SK-N-SH (cell line): ENCODE data around the gene FRY. TPM values are rescaled to one million over a fixed set of nuclear protein-coding genes. Genes with fewer than 3 reads are reported as not detected.

Experiments
- CTCF ChIA-PET: fragments of 300-600, 350-600 bp; formaldehyde crosslinking; extraction: SDS; loops from one replicate; lab custom pipeline; 2021; lab: Yijun Ruan, JAX
- POLR2A ChIA-PET: fragments of 350-600 bp; sonication (Branson Sonifier 250); formaldehyde crosslinking; extraction: SDS; loops from one replicate; lab custom pipeline; 2020; ENCODE audit warnings: antibody characterized with exemption, inconsistent platforms; lab: Yijun Ruan, JAX
- DNase-seq: peaks from one replicate; pipeline ENCODE4 v3.0.0; 2012
- H2AFZ ChIP-seq: fragments of 200-600 bp; sonication (generic); 2 replicates; pipeline ENCODE4 v1.8.1; 2016; ENCODE audit warnings: antibody characterized with exemption, mild to moderate bottlenecking, low read depth
- H3F3A ChIP-seq: fragments of 200-600 bp; sonication (generic); replicated peaks from 2 replicates; pipeline ENCODE3; 2016; ENCODE audit warnings: antibody characterized with exemption, mild to moderate bottlenecking; ENCODE audit not compliant: insufficient read depth
- H3K27ac ChIP-seq, 2 experiments: fragments of 200-500 bp in 1 of 2; fragments of 200-600 bp in 1 of 2; sonication (Bioruptor generic) in 1 of 2; sonication (generic), shearing (Covaris generic) in 1 of 2; 2 replicates each; pipeline versions ENCODE4 v1.5.1 to v1.6.1; 2014 to 2016; ENCODE audit warnings: low read depth in 2 of 2, inconsistent platforms in 1 of 2, low read length in 1 of 2, mild to moderate bottlenecking in 1 of 2, mixed read lengths in 1 of 2
- H3K27me3 ChIP-seq: fragments of 200-600 bp; sonication (generic), shearing (Covaris generic); 2 replicates; pipeline ENCODE4 v1.6.1; 2016; ENCODE audit warnings: mixed run types; ENCODE audit not compliant: insufficient read depth
- H3K36me3 ChIP-seq, 2 experiments: fragments of 200-500 bp in 1 of 2; fragments of 200-600 bp in 1 of 2; sonication (Bioruptor generic) in 1 of 2; sonication (generic) in 1 of 2; replicated peaks in 1 of 2; 2 replicates each; pipeline versions ENCODE3 to v1.5.1; 2014 to 2016; ENCODE audit warnings: low read length in 1 of 2, mild to moderate bottlenecking in 1 of 2; ENCODE audit not compliant: insufficient read depth in 2 of 2, control insufficient read depth in 1 of 2
- H3K4me1 ChIP-seq, 2 experiments: fragments of 200-500 bp in 1 of 2; fragments of 200-600 bp in 1 of 2; sonication (Bioruptor generic) in 1 of 2; sonication (generic), shearing (Covaris generic) in 1 of 2; 2 replicates each; pipeline versions ENCODE4 v1.5.1 to v1.6.1; 2014 to 2016; ENCODE audit warnings: low read depth in 1 of 2, low read length in 1 of 2, mixed run types in 1 of 2; ENCODE audit not compliant: insufficient read depth in 2 of 2, control insufficient read depth in 1 of 2
- H3K4me2 ChIP-seq: fragments of 200-600 bp; sonication (generic), shearing (Covaris generic); 2 replicates; pipeline ENCODE4 v1.6.1; 2017; ENCODE audit warnings: mixed run types
- H3K4me3 ChIP-seq, 2 experiments: fragments of 200-500 bp in 1 of 2; fragments of 200-600 bp in 1 of 2; sonication (Bioruptor generic) in 1 of 2; sonication (generic), shearing (Covaris generic) in 1 of 2; 2 replicates each; pipeline versions ENCODE4 v1.5.1 to v1.8.1; 2014 to 2016; ENCODE audit warnings: low read depth in 2 of 2, inconsistent platforms in 1 of 2, low read length in 1 of 2, mild to moderate bottlenecking in 1 of 2, mixed read lengths in 1 of 2, moderate library complexity in 1 of 2
- H3K79me2 ChIP-seq: fragments of 200-600 bp; sonication (generic); 2 replicates; pipeline ENCODE4 v1.8.1; 2017; ENCODE audit warnings: mild to moderate bottlenecking; ENCODE audit not compliant: insufficient read depth
- H3K9ac ChIP-seq: fragments of 200-600 bp; sonication (generic); 2 replicates; pipeline ENCODE4 v1.6.1; 2017; ENCODE audit warnings: mixed run types
- H3K9me2 ChIP-seq: fragments of 200-600 bp; sonication (generic); 2 replicates; pipeline ENCODE4 v1.6.1; 2017; ENCODE audit warnings: mixed run types
- H3K9me3 ChIP-seq: fragments of 200-600 bp; sonication (generic); 2 replicates; pipeline ENCODE4 v1.6.1; 2017; ENCODE audit warnings: mixed run types, mild to moderate bottlenecking, moderate library complexity
- H4K20me1 ChIP-seq: fragments of 200-600 bp; sonication (generic); 2 replicates; pipeline ENCODE4 v1.6.1; 2017; ENCODE audit warnings: mild to moderate bottlenecking, mixed run types; ENCODE audit not compliant: insufficient read depth
- CHD2 ChIP-seq: fragments of 150-350 bp; IDR thresholded peaks from 2 replicates; pipeline ENCODE4 v1.6.1; 2018; ENCODE audit warnings: low read length; ENCODE audit not compliant: partially characterized antibody
- CTCF ChIP-seq: fragments of 200-600 bp; sonication (generic); IDR thresholded peaks from 2 replicates; pipeline ENCODE4 v1.6.1; 2017; ENCODE audit warnings: antibody characterized with exemption, mild to moderate bottlenecking, moderate library complexity
- ELF1 ChIP-seq: IDR thresholded peaks from 2 replicates; pipeline ENCODE4 v1.4.0; 2012
- EP300 ChIP-seq, 2 experiments: IDR thresholded peaks; 2 replicates each; pipeline versions ENCODE4 v1.4.0 to v1.6.1; 2012; ENCODE audit warnings: borderline replicate concordance in 1 of 2, low read depth in 1 of 2, low read length in 1 of 2
- EZH2phosphoT487 ChIP-seq: fragments of 200-600 bp; sonication (generic); IDR thresholded peaks from 2 replicates; pipeline ENCODE4 v1.6.1; 2017; ENCODE audit warnings: low read depth, mixed run types, mild to moderate bottlenecking, antibody characterized with exemption, moderate library complexity, borderline replicate concordance
- FOXJ3 ChIP-seq: sonication (generic); formaldehyde crosslinking; IDR thresholded peaks from 2 replicates; pipeline ENCODE4 v1.5.1; 2020; ENCODE audit warnings: mild to moderate bottlenecking, missing genetic modification reagents
- GATA2 ChIP-seq: sonication (generic); formaldehyde crosslinking; IDR thresholded peaks from 2 replicates; pipeline ENCODE4 v1.5.0; 2020; ENCODE audit warnings: mild to moderate bottlenecking, missing genetic modification reagents
- JUND ChIP-seq: IDR thresholded peaks from 2 replicates; pipeline ENCODE4 v1.4.0; 2012
- MXI1 ChIP-seq: IDR thresholded peaks from 2 replicates; pipeline ENCODE4 v1.6.1; 2012; ENCODE audit warnings: mild to moderate bottlenecking, low read depth, low read length, improper control_type of control experiment
- NFIC ChIP-seq: IDR thresholded peaks from 2 replicates; pipeline ENCODE4 v1.4.0; 2012; ENCODE audit warnings: borderline replicate concordance
- NRF1 ChIP-seq: IDR thresholded peaks from 2 replicates; pipeline ENCODE4 v1.6.1; 2012; ENCODE audit warnings: low read depth, mild to moderate bottlenecking, low read length
- REST ChIP-seq: IDR thresholded peaks from 2 replicates; pipeline ENCODE4 v1.6.1; 2012; ENCODE audit warnings: mild to moderate bottlenecking, low read depth, low read length, moderate library complexity
- RFX5 ChIP-seq: IDR thresholded peaks from 2 replicates; pipeline ENCODE4 v1.6.1; 2012; ENCODE audit warnings: mild to moderate bottlenecking, improper control_type of control experiment, low read length
- SIN3A ChIP-seq: IDR thresholded peaks from 2 replicates; pipeline ENCODE4 v1.6.1; 2012; ENCODE audit warnings: low read depth, mild to moderate bottlenecking, low read length, moderate library complexity, borderline replicate concordance
- YY1 ChIP-seq: IDR thresholded peaks from 2 replicates; pipeline ENCODE4 v1.4.0; 2012; ENCODE audit warnings: low read depth, mild to moderate bottlenecking
- WGBS: methylation state at CpG from one replicate; pipeline ENCODE4 v1.1.6; 2017; ENCODE audit warnings: low lambda C conversion rate; 5-methylcytosine and 5-hydroxymethylcytosine counted together
- polyA plus RNA-seq, 3 experiments: library from polyadenylated mRNA; depleted of rRNA; stranded (reverse); fragments of >200 nt; gene quantifications; 2 replicates each; pipeline ENCODE4 v1.2.3, GENCODE V29; 2012
- TF ChIP-seq, protein P1 (sequence below): IDR thresholded peaks from 2 replicates; pipeline ENCODE4 v1.4.0; 2012; ENCODE audit warnings: low read depth, borderline replicate concordance

FRY gene
- polyA plus RNA-seq, 1 of the 3 experiments (the other 2 are of a cell fraction), result 1.4 TPM

DNA sequence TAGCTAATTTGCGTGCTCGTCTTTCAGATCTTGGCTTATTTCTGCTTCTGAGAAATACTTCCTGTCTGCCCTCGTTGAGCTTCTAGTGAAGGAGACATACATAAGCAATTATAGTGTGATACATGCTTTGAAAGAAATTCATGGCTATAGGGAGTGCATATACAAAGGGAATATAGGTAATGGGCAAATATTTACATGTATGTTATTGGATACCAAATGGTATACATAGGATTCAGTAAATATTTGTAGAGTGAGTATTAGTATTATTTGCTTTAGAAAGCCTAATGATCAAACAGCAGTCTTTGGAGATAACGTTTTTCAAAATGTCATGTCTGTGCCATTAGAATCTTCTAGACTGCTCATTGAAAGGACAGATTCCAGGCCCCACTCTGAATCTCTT, 289.0 kb downstream of the FRY start:
- CTCF ChIA-PET, result no interaction called here
- Histone ChIP-seq H3K4me1 (no peaks in the 10 kb centered on the region; a peak in 2 of 4 replicates), H3K9ac (no peak overlapping the region), H3K4me3 (no peak overlapping the region), H3K4me2 (no peak overlapping the region), H3K27me3 (no peaks in the 10 kb centered on the region), H3K79me2 (peaks cover 35% of the 10 kb centered on the region; the same call in 1 of the 2 replicates), H3K36me3 (peaks cover 10 to 19% of the 10 kb centered on the region in 2 experiments), H3K9me3 (no peaks in the 10 kb centered on the region), H3K27ac (no peak overlapping the region), H2AFZ (no peak overlapping the region), H3F3A (no peaks in the 10 kb centered on the region), H4K20me1 (no peaks in the 10 kb centered on the region), H3K9me2 (no peaks in the 10 kb centered on the region)
- WGBS, result 85% methylated on average over 4 of the region's 4 CpGs
- DNase-seq, result no peak
- POLR2A ChIA-PET, result no interaction called here
- TF ChIP-seq YY1 (no peak), EZH2phosphoT487 (no peak), REST (no peak), JUND (no peak), ELF1 (no peak), NRF1 (no peak)

- peaks cover 18% of the 10 kb centered on the region; the same call in 1 of the 2 replicates for H3K79me2 ChIP-seq
- H3K4me2 ChIP-seq, result peak overlapping the region; percentile 42; the same call in 1 of the 2 replicates
- CTCF ChIA-PET, result interaction anchor here (0.6 to 3.0 kb wide), 3 partner anchors 8 to 1400 kb away, joined by 3 to 7 read pairs (median 3); no protein-coding TSS in a partner anchor
- no peaks in the 10 kb centered on the region for H3K27me3 ChIP-seq
- H3K4me3 ChIP-seq, result no peak overlapping the region
- H4K20me1 ChIP-seq, result no peaks in the 10 kb centered on the region
- H3K9me3 ChIP-seq, result no peaks in the 10 kb centered on the region
- H3K27ac ChIP-seq, result peak overlapping the region; percentile 39 to 87; a peak in 3 of 4 replicates
- peak overlapping the region; percentile 45; the same call in 1 of the 2 replicates for H3K9ac ChIP-seq
- peak overlapping the region; percentile 31 for H2AFZ ChIP-seq
- peaks cover 7 to 21% of the 10 kb centered on the region in 2 experiments for H3K36me3 ChIP-seq
- H3F3A ChIP-seq, result no peaks in the 10 kb centered on the region
- no peak for DNase-seq
- H3K9me2 ChIP-seq, result no peaks in the 10 kb centered on the region
- H3K4me1 ChIP-seq, result no peaks in the 10 kb centered on the region; a peak in 1 of 4 replicates
- POLR2A ChIA-PET, result no interaction called here
- TF ChIP-seq NFIC (no peak), RFX5 (no peak), SIN3A (no peak), MXI1 (no peak), CTCF (no peak), FOXJ3 (no peak), REST (no peak), EP300 (IDR thresholded peaks at IDR 0.05; ENCODE audit: borderline replicate concordance in 1 of 2, low read depth in 1 of 2, low read length in 1 of 2) (no peak), JUND (peak; percentile 39), GATA2 (CRISPR knock-in tag) (no peak), EZH2phosphoT487 (no peak), CHD2 (no peak)
- TF ChIP-seq, protein P1, sequence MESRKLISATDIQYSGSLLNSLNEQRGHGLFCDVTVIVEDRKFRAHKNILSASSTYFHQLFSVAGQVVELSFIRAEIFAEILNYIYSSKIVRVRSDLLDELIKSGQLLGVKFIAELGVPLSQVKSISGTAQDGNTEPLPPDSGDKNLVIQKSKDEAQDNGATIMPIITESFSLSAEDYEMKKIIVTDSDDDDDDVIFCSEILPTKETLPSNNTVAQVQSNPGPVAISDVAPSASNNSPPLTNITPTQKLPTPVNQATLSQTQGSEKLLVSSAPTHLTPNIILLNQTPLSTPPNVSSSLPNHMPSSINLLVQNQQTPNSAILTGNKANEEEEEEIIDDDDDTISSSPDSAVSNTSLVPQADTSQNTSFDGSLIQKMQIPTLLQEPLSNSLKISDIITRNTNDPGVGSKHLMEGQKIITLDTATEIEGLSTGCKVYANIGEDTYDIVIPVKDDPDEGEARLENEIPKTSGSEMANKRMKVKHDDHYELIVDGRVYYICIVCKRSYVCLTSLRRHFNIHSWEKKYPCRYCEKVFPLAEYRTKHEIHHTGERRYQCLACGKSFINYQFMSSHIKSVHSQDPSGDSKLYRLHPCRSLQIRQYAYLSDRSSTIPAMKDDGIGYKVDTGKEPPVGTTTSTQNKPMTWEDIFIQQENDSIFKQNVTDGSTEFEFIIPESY, result no peak
Observed at GRCh38 chr13:32323912-32324311, 292.3 kb downstream of the FRY start.
